CD4-positive, alpha-beta memory T cell (primary cell): ENCODE data around the gene MYOM1. TPM values are rescaled to one million over a fixed set of nuclear protein-coding genes. Genes with fewer than 3 reads are reported as not detected.
"Not testable (repeated sequence)": the region's sequence is repeated elsewhere in the genome, so short reads cannot be mapped to it uniquely, and the experiment has no call there.

Experiments
- CTCF ChIA-PET: fragments of 350-600 bp; sonication (Branson Sonifier 250); formaldehyde crosslinking; loops from one replicate; lab custom pipeline; 2021; ENCODE audit warnings: inconsistent platforms; ENCODE audit not compliant: partially characterized antibody; lab: Charles Lee
- POLR2A ChIA-PET: fragments of 350-600 bp; sonication (Branson Sonifier 250); formaldehyde crosslinking; loops from one replicate; lab custom pipeline; 2021; ENCODE audit not compliant: partially characterized antibody; lab: Charles Lee
- DNase-seq, 5 donors: peaks; one replicate each; pipeline versions ENCODE4 v3.0.0 to v3.0.0-alpha.2; 2020 to 2022; ENCODE audit warnings: mixed read lengths in 1 of 5
- H3K27ac ChIP-seq: one replicate; pipeline ENCODE4 v1.7.0; 2013; ENCODE audit warnings: low read depth, low read length
- H3K27me3 ChIP-seq: 2 replicates; pipeline ENCODE4 v1.7.0; 2013; ENCODE audit warnings: mild to moderate bottlenecking, low read length, moderate library complexity; ENCODE audit not compliant: insufficient read depth
- H3K36me3 ChIP-seq: 2 replicates; pipeline ENCODE4 v1.7.0; 2013; ENCODE audit warnings: mild to moderate bottlenecking, low read length, moderate library complexity; ENCODE audit not compliant: insufficient read depth
- H3K4me1 ChIP-seq: 2 replicates; pipeline ENCODE4 v1.7.0; 2013; ENCODE audit warnings: mild to moderate bottlenecking, low read length, moderate library complexity; ENCODE audit not compliant: insufficient read depth
- H3K4me3 ChIP-seq, 2 donors: one replicate each; pipeline ENCODE4 v1.7.0; 2013; ENCODE audit warnings: low read length in 2 of 2, mild to moderate bottlenecking in 1 of 2
- H3K9me3 ChIP-seq, 2 donors: one replicate each; pipeline ENCODE4 v1.7.0; 2013; ENCODE audit warnings: low read length in 2 of 2, control low read depth in 1 of 2; ENCODE audit not compliant: control insufficient read depth in 1 of 2
- H3K27ac Mint-ChIP-seq, 7 donors: one replicate each; pipeline ENCODE4 v1.8.0; 2020 to 2021; ENCODE audit warnings: mixed read lengths in 7 of 7, mild to moderate bottlenecking in 6 of 7, inconsistent platforms in 3 of 7, moderate library complexity in 3 of 7
- H3K27me3 Mint-ChIP-seq, 2 donors: one replicate each; pipeline ENCODE4 v1.8.0; 2020 to 2021; ENCODE audit warnings: mixed read lengths in 2 of 2
- H3K36me3 Mint-ChIP-seq, 2 donors: one replicate each; pipeline ENCODE4 v1.8.0; 2020 to 2021; ENCODE audit warnings: mixed read lengths in 2 of 2, inconsistent platforms in 1 of 2, mild to moderate bottlenecking in 1 of 2
- H3K4me1 Mint-ChIP-seq, 4 donors: one replicate each; pipeline ENCODE4 v1.8.0; 2020 to 2021; ENCODE audit warnings: mixed read lengths in 4 of 4, mild to moderate bottlenecking in 1 of 4
- H3K4me3 Mint-ChIP-seq, 8 donors: one replicate each; pipeline ENCODE4 v1.8.0; 2020 to 2021; ENCODE audit warnings: mixed read lengths in 8 of 8, mild to moderate bottlenecking in 7 of 8, moderate library complexity in 6 of 8, inconsistent platforms in 3 of 8
- H3K9me3 Mint-ChIP-seq, 8 donors: one replicate each; pipeline ENCODE4 v1.8.0; 2020 to 2021; ENCODE audit warnings: mixed read lengths in 8 of 8, mild to moderate bottlenecking in 5 of 8, inconsistent platforms in 3 of 8, moderate library complexity in 1 of 8
- intact Hi-C: fragments of 100-400 bp; cut with micrococcal nuclease; formaldehyde crosslinking; loops from one replicate; pipeline ENCODE4 v1.15.1; 2023
- polyA plus RNA-seq, 2 donors: library from polyadenylated mRNA; unstranded; fragments of 300-500 nt; fragmentation: Illumina TruSeq; gene quantifications; one replicate each; pipeline ENCODE4 v1.2.3, GENCODE V29; 2021
- total RNA-seq, 2 experiments: library from RNA; stranded (reverse); gene quantifications; one replicate each; pipeline ENCODE4 v1.2.3, GENCODE V29; 2021

MYOM1 gene
- total and polyA plus RNA-seq, 4 experiments from 2014 or later, result 0.09 to 4.2 (median 1.8) TPM

- Mint-ChIP-seq H3K27ac (peak overlapping the region; percentile 24 to 91 (median 83)), H3K9me3 (no peaks in the 10 kb centered on the region), H3K27me3 (no peaks in the 10 kb centered on the region), H3K4me1 (peaks cover 31 to 44% (median 37%) of the 10 kb centered on the region in 4 donors), H3K4me3 (peak overlapping the region; percentile 59 to 84 (median 80)), H3K36me3 (peaks cover 2 to 6% of the 10 kb centered on the region in 2 donors)
- Histone ChIP-seq H3K4me3 (no peak overlapping the region), H3K27ac (no peak overlapping the region), H3K27me3 (no peaks in the 10 kb centered on the region), H3K36me3 (no peaks in the 10 kb centered on the region), H3K9me3 (no peaks in the 10 kb centered on the region), H3K4me1 (peaks cover 34% of the 10 kb centered on the region)
- DNase-seq, result peak in 2 of 5 donors; percentile 9 to 19
- ChIA-PET CTCF (interaction anchor here (1.5 kb wide), 1 partner anchor 62 kb away, joined by 3 read pairs; no protein-coding TSS in a partner anchor), POLR2A (interaction anchor here (1.5 kb wide), 1 partner anchor 73 kb away, joined by 3 read pairs; no protein-coding TSS in a partner anchor)
- intact Hi-C loops, result no loop called here
Observed at GRCh38 chr18:3067722-3068121, 152.0 kb downstream of the MYOM1 start.

- H3K4me3 Mint-ChIP-seq, result peak overlapping the region; percentile 59 to 84 (median 80)
- H3K4me1 ChIP-seq, result peaks cover 40% of the 10 kb centered on the region
- H3K27ac ChIP-seq, result no peak overlapping the region
- no peak for DNase-seq
- no peaks in the 10 kb centered on the region for H3K9me3 Mint-ChIP-seq
- H3K27ac Mint-ChIP-seq, result peak overlapping the region in 6 of 7 donors; percentile 24 to 91 (median 83)
- ChIA-PET POLR2A (interaction anchor here (1.5 kb wide), 1 partner anchor 73 kb away, joined by 3 read pairs; no protein-coding TSS in a partner anchor), CTCF (interaction anchor here (12.5 kb wide), 1 partner anchor 67 kb away, joined by 651 read pairs; no protein-coding TSS in a partner anchor)
- H3K4me1 Mint-ChIP-seq, result peaks cover 32 to 49% (median 42%) of the 10 kb centered on the region in 4 donors
- no peaks in the 10 kb centered on the region for H3K27me3 ChIP-seq
- no peaks in the 10 kb centered on the region for H3K9me3 ChIP-seq
- no peaks in the 10 kb centered on the region for H3K36me3 ChIP-seq
- H3K4me3 ChIP-seq, result no peak overlapping the region
- no peaks in the 10 kb centered on the region for H3K27me3 Mint-ChIP-seq
- H3K36me3 Mint-ChIP-seq, result peaks cover 2 to 6% of the 10 kb centered on the region in 2 donors
- intact Hi-C loops, result no loop called here
Observed at GRCh38 chr18:3067165-3067661, 152.6 kb downstream of the MYOM1 start.

GRCh38 chr18:3066341-3067110, 153.2 kb downstream of the MYOM1 start:
- Mint-ChIP-seq H3K36me3 (peaks cover 2 to 6% of the 10 kb centered on the region in 2 donors), H3K4me3 (peak overlapping the region in 4 of 8 donors; percentile 1 to 59 (median 27)), H3K9me3 (no peaks in the 10 kb centered on the region), H3K27ac (peak overlapping the region; percentile 23 to 83 (median 42)), H3K4me1 (peaks cover 39 to 56% (median 49%) of the 10 kb centered on the region in 4 donors), H3K27me3 (no peaks in the 10 kb centered on the region)
- POLR2A ChIA-PET, result interaction anchor here (0.6 to 1.3 kb wide), 5 partner anchors 29 to 495 kb away, joined by 3 to 5 read pairs (median 3); partner anchors contain the start of genes METTL4 and NDC80
- no peak for DNase-seq
- intact Hi-C loops, result no loop called here
- no peaks in the 10 kb centered on the region for H3K27me3 ChIP-seq
- no peaks in the 10 kb centered on the region for H3K36me3 ChIP-seq
- H3K9me3 ChIP-seq, result no peaks in the 10 kb centered on the region
- no peak overlapping the region for H3K27ac ChIP-seq
- CTCF ChIA-PET, result interaction anchor here (0.8 to 12.5 kb wide), 7 partner anchors 31 to 179 kb away, joined by 3 to 651 read pairs (median 55); partner anchors contain the start of gene LPIN2
- no peak overlapping the region for H3K4me3 ChIP-seq
- peaks cover 46% of the 10 kb centered on the region for H3K4me1 ChIP-seq

GRCh38 chr18:3063766-3064165, 156.0 kb downstream of the MYOM1 start:
- not testable (repeated sequence) for H3K4me3 Mint-ChIP-seq, H3K27me3 ChIP-seq, H3K36me3 Mint-ChIP-seq, H3K9me3 Mint-ChIP-seq, H3K4me3 ChIP-seq, H3K9me3 ChIP-seq, DNase-seq, H3K36me3 ChIP-seq, H3K27me3 Mint-ChIP-seq, H3K27ac ChIP-seq
- Mint-ChIP-seq H3K4me1 (peaks cover 49 to 70% (median 61%) of the 10 kb centered on the region in 4 donors), H3K27ac (peak overlapping the region in 1 of 7 donors; percentile 100)
- H3K4me1 ChIP-seq, result peaks cover 63% of the 10 kb centered on the region
- intact Hi-C loops, result loop anchor here (1.0 to 2.0 kb wide), 5 partner anchors 27 to 131 kb away; no protein-coding TSS in a partner anchor
- POLR2A ChIA-PET, result interaction anchor here (0.7 to 7.2 kb wide), 10 partner anchors 35 to 197 kb away, joined by 3 to 223 read pairs (median 44); no protein-coding TSS in a partner anchor
- CTCF ChIA-PET, result interaction anchor here (0.9 to 12.5 kb wide), 30 partner anchors 10 to 458 kb away, joined by 3 to 651 read pairs (median 12); partner anchors contain the start of genes LPIN2 and MYL12A

GRCh38 chr18:3062798-3063680, 156.7 kb downstream of the MYOM1 start:
- peak overlapping the region in 1 of 2 donors; percentile 53 for H3K4me3 ChIP-seq

More at GRCh38 chr18:3062798-3063680, 156.7 kb downstream of the MYOM1 start:
- H3K4me1 Mint-ChIP-seq, result peaks cover 52 to 72% (median 64%) of the 10 kb centered on the region in 4 donors
- Histone ChIP-seq H3K27ac (peak overlapping the region; percentile 93), H3K9me3 (no peaks in the 10 kb centered on the region), H3K36me3 (no peaks in the 10 kb centered on the region), H3K4me1 (peaks cover 67% of the 10 kb centered on the region), H3K27me3 (no peaks in the 10 kb centered on the region)
- peak; percentile 63 to 78 (median 66) for DNase-seq
- peak overlapping the region; percentile 91 to 100 (median 98) for H3K27ac Mint-ChIP-seq
- POLR2A ChIA-PET, result interaction anchor here (0.6 to 8.8 kb wide), 28 partner anchors 9 to 531 kb away, joined by 3 to 223 read pairs (median 18); partner anchors contain the start of genes LPIN2 and MYL12A
- H3K27me3 Mint-ChIP-seq, result no peaks in the 10 kb centered on the region
- intact Hi-C loops, result loop anchor here (1.0 to 2.0 kb wide), 7 partner anchors 26 to 183 kb away; partner anchors contain the start of gene LPIN2
- CTCF ChIA-PET, result interaction anchor here (0.6 to 12.5 kb wide), 57 partner anchors 10 to 543 kb away, joined by 3 to 651 read pairs (median 4); partner anchors contain the start of genes LPIN2 and MYL12A
- no peaks in the 10 kb centered on the region for H3K9me3 Mint-ChIP-seq
- peak overlapping the region; percentile 70 to 86 (median 81) for H3K4me3 Mint-ChIP-seq
- peaks cover 2 to 6% of the 10 kb centered on the region in 2 donors for H3K36me3 Mint-ChIP-seq
